Embryonic facial prominence (tissue), 1 donor: ENCODE data around the gene TLK2.
"Not testable (repeated sequence)": the region's sequence is repeated elsewhere in the genome, so short reads cannot be mapped to it uniquely, and the experiment has no call there.

Experiments used
- DNase-seq: peaks from one replicate; pipeline ENCODE4 v3.0.0-alpha.2; 2016; ENCODE audit errors: extremely low spot score

Gene TLK2

DNA sequence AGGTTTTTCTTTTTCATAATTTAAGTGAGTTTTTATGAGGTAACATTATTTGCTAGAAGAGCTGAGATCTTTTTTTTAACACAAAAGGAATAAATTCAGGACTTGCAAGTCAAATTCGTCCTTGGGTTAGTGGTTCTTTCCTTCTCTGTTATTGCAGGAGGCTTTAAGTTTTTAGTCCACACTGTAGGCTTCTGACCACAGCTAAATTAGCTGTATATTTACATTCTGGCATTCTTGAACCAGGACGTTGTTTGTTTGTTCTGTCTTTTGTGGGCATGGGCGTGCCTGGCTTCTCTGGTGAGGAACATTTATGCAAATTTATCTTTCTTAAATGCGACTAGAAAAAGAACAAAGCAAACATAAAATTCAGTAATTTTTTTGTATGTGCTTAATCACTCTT lies 80.3 kb downstream of the TLK2 start:
- not testable (repeated sequence) for DNase-seq

DNA sequence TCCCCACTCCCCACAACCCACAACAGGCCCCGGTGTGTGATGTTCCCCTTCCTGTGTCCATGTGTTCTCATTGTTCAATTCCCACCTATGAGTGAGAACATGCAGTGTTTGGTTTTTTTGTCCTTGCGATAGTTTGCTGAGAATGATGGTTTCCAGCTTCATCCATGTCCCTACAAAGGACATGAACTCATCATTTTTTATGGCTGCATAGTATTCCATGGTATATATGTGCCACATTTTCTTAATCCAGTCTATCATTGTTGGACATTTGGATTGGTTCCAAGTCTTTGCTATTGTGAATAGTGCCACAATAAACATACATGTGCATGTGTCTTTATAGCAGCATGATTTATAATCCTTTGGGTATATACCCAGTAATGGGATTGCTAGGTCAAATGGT lies 82.3 kb downstream of the TLK2 start:
- DNase-seq = not testable (repeated sequence)

DNA sequence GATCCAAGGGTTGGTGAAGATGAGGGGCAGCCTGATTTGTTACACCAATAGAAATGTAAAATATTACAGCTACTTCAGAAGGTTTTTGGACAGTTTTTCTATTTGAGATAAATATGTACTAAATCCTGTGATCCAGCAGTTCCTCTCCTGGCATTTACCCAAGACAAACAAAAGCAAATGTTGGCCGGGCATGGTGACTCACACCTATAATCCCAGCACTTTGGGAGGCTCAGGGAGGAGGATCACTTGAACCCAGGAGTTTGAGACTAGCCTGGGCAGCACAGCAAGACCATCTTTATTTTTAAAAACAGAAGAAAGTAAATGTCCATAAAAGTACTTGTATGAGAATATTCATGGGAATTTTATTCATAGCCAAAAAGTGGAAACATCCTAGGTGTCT lies 84.0 kb downstream of the TLK2 start:
- no peak for DNase-seq

DNA sequence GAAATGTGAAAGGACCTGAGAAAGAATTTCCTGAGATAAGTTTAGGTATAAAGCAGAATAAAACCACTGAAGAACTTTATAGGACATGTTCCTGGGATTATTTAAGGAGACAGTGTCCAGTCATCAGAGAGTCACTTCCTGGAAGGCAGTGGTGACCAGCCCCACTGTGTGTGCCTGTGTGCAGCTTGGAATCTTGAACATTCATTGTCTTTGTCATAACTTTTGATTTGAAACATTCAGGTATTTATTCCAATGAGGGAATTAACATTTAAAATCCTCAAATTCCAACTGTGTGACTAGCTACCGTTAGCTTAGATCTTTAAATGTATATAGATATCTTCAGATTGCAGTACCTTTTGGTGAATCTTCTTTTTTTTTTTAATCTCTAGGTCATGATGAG lies 87.2 kb downstream of the TLK2 start:
- DNase-seq = no peak

DNA sequence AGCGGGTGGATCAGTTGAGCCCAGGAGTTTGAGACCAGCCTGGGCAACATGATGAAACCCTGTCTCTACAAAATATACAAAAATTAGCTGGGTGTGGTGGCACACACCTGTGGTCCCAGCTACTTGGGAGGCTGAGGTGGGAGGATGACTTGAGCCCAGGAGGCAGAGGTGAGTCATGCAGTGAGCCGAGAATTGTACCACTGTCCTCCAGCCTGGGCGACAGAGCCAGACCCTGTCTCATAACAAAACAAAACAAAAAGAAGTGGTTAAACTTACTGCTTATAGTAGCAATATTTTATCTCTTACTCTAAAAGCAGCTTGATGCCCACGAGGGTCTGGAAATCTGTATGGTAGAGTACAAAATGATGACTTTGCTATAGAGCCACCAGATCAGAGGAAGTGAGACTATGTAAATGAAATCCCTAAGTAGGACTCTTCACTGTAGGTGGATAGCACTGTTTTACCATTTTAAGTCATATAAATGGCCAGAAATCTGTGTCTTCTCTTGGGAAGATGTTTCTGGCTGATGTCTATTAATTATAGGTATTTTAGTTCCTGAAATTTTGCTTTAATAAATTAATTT lies 88.5 kb downstream of the TLK2 start:
- no peak for DNase-seq

DNA sequence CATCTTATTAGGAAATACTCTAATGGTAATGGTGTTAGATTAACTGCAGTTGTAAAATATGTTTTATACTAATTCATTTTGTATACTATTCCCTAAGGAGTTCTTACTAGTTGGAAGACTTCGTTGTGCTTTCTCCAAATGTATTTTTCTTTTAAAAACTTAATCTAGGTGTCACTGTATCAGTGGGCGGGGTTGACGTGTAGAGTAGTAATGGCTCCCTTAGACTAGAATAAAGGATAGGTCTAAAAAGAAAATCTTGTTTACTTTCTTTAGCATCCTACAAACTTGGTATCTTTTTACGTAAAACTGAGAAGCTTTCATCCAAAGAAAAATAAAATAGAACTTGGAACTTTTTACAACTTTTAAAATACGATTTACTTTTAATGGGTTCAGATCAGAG lies 93.9 kb downstream of the TLK2 start:
- no peak for DNase-seq

DNA sequence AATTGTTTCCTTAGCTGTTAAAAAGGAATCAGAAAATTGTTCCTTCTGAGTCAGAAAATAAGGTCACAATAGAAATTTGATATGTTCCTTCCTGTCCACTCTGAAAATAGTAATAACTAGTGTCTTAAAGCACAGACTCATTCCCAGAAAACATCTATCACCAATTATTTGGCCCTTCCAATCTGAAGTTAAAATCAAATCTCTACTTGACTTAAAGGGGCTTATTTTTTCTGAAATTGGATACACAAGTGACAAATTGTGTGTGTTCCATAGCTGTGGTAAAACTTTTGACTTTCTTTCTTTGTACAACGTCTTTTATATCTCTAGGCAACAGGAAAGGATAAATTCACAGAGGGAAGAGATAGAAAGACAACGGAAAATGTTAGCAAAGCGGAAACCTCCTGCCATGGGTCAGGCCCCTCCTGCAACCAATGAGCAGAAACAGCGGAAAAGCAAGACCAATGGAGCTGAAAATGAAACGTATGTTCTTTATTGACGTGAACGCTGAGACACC lies 94.3 kb downstream of the TLK2 start:
- no peak for DNase-seq

DNA sequence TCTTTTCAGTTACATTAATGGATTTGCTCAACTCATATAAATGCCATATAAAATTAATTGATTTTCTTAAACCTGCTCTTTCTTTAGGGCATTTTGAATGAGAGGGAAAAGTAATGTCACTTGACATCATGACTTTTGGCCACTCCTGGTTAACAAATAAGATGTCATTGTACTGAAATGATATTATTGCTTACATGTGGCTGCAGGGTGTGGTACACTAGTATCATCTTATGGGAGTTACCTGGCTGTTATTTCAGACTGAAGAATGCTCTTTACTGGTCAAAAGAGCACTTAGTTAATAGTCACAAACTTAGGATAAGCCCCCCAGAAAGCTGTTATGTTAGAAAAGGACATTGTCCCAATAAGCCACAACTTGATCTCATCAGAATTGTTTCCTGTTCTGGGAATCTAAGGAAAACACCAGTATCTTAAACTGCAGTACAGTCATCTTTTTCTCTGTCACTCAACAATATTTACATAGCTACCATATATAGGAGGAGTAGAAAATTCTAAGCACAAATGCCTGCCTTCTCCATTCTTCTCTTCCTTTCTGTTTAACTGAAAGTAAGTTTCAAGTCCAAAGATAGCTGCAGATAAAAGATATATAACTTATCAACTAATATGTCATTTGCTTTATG lies 95.0 kb downstream of the TLK2 start:
- DNase-seq = no peak

DNA sequence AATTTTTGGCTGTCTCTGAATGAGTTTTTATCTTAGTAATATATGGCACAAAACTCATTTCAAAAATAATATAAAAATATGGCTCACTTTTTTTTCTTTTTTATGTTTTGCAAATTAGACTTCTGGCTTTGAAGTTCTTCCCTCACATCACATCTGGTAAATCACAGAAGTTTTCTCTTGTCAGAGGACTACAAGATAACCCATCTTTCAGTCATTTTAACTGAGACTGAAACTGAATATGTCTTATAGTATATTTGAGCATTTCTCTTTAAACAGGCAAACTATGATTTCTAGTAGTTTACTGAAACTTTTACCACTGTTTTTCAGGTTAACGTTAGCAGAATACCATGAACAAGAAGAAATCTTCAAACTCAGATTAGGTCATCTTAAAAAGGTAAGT lies 97.8 kb downstream of the TLK2 start:
- no peak for DNase-seq

DNA sequence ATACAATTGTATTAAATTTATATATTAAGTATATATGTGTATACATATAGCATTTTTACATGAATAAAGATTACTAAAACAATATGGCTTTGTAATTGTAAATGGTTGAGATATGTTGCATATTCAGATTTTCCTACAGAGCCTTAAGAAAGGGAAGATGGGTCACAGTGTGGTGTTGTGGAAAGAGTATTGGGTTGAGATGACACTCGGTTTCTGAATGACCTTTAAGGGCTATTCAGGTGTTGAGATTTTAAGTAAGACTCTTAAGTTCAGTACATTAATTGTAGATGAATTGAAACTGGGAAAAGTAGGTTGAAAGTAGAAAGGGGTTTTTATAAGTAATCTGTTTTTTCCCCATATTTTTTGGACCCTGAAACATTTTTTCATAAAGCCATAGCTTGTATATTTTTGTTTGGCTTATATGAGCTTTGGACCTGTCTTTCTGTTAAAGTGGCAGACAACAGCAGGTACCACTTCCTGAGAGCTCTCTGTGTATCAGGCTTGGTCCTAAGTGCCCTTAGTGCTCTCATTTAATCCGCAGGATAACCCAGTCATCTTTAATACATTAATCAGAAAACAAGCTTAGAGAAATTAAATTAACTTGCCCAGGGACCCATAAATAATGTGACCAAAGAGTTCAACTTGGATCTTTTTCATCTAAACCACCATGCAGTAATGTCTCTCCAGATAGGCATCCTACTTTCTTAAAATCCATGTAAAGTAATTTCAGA lies 100.3 kb downstream of the TLK2 start:
- DNase-seq = no peak

DNA sequence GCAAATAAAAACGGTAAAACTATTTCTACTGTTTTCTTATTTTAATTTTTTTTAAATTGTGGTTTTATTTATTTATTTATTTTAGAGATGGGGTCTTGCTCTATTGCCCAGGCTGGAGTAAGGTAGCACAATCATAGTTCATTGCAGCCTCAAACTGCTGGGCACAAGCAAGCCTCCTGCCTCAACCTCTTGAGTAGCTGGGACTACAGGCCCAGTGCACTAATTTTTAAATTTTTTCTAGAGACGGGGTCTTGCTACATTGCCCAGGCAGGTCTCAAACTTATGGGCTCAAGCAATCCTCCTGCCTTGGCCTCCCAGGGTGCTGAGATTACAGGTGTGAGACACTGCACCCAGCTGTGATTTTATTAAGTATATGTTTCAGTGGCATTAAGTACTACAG lies 102.3 kb downstream of the TLK2 start:
- no peak for DNase-seq

DNA sequence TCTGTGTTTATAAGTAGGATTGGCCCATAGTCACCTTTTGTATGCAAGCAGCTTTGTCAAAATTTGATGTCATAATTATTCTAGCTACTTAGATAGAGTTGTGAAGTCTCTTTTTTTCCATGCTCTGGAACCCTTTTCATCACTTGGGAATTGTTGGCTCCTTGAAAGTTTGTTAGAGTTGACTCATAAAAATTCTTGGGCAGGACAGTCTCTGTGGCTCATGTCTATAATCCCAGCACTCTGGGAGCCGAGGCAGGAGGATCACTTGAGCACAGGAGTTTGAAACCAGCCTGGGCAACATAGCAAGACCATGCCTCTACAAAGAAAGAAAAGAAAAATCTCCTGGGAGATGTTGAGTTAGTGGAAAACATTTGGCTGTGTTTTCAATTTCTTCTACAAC lies 103.1 kb downstream of the TLK2 start:
- DNase-seq = no peak

DNA sequence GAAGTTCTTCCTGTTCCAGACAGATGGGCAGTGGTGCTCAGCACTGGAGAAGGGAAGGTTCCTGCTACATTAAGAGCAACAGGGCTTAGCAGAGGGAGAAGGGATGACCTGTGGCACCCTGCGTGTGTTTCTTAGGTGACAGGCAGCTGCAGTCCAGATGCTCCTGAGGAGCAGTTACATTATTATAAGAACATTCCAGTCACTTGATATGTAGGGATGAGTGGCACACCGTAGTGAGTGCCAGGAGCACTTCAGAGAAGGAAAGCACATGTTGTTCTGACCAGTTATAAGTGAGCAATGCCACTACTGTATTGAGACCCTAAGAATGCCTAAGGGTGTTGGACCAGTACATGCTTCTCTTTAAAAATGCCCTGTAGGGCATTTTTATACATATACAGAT lies 108.9 kb downstream of the TLK2 start:
- DNase-seq = no peak

DNA sequence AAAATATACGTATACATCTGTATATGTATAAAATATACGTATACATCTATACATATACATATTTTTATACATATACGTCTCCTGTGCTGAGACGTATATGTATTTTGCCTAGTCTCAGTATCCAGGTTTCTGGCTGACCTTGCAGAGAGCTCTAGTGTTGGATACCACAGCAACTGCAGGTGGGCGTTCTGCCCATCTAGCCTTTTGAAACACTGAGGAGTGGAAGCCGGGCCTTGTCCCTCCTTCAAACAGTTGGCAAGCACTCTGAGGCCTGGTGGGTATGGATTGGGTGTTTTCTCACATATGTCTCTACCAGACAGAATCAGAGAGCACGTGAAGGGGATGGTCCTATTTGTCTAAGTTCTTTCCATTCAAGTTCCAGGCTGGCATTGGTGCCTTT lies 109.5 kb downstream of the TLK2 start:
- no peak for DNase-seq

DNA sequence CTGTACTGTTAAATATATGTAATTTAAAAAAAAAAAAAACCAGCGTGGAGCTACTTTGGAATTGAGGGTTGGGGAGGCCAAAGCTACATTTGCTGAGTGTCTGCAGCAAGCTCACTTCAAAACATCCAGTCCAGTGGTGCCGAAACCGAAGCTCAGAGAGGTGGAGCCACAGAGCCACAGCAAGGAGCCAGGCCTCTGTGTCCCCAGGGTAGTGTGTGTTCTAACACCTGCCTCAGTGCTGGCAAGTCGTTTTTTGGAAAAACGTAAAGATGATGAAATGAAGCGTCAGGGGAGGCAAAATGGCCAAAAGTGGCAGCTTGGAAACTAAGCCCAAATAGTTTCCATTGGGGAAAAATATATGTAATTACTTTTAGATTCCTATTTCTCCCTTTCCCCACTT lies 112.7 kb downstream of the TLK2 start:
- no peak for DNase-seq

DNA sequence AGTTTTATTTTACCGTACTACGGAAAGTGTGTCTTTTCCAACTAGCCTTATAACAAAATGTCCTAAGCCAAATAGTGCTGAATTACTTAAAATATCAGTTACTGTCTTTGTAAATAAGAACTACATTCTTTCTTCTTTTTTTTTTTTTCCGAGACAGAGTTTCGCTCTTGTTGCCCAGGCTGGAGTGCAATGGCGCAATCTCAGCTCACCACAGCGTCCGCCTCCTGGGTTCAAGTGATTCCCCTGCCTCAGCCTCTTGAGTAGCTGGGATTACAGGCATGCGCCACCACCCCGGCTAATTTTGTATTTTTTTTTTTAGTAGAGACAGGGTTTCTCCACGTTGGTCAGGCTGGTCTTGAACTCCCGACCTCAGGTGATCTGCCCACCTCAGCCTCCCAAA lies 113.2 kb downstream of the TLK2 start:
- DNase-seq = not testable (repeated sequence)

DNA sequence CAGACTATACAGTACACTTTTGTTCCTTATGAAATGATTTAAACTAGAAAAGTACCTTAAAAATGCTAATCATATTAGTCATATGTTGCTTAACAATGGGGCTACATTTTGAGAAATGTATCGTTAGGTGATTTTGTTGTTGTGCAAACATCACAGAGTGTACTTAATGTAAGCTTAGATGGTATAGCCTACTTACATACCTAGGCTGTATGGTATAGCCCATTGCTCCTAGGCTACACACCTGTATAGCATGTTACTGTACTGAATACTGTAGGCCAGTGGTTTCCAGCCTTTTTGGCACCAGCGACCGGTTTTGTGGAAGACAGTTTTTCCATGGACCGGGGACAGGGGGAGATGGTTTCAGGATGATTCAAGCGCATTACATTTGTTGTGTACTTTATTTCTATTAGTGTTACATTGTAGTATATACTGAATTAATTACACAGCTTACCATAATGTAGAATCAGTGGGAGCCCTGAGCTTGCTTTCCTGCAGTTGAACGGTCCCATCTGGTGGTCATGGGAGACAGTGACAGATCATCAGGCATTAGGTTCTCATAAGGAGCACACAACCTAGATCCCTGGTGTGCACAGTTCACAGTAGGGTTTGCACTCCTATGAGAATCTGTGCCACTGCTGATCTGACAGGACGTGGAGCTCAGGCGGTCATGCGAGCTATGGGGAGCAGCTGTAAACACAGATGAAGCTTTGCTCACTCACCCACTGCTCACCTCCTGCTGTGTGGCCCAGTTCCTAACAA lies 113.9 kb downstream of the TLK2 start:
- no peak for DNase-seq

DNA sequence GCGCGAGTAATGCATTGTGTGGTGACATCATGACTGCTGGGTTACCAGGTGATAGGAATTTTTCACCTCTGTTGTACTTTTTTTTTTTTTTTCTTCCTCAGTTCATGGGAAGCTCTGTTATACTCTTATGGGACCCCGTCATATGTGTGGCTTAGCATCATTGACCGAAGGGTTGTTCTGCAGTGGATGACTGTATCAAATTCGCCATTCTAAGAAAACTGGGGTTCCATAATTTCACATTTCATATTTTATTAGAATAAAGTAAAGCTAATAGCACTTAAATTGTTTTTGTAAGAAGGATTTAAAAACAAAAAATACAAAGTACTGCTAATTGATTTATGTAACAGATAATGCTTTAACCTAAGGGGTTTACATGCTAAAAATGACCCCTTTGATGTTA lies 116.9 kb downstream of the TLK2 start:
- no peak for DNase-seq

DNA sequence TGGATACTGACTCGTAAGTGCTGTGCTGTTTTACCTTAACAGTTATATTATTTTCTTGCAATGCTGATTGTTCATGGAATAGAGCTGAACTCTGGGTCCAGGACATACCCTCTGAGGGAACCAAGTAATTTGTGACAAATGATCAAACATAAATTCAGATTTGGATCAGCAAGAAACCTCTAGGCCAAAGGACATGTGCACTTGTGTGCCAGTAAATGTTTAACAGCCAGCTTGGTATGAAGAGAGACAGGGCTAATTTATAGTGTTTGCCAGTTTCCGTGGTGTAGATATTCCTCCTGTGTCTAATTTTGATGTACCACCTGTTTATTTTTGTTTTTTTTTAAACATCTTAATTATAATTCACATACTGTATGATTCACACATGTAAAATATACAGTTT lies 118.0 kb downstream of the TLK2 start:
- no peak for DNase-seq

DNA sequence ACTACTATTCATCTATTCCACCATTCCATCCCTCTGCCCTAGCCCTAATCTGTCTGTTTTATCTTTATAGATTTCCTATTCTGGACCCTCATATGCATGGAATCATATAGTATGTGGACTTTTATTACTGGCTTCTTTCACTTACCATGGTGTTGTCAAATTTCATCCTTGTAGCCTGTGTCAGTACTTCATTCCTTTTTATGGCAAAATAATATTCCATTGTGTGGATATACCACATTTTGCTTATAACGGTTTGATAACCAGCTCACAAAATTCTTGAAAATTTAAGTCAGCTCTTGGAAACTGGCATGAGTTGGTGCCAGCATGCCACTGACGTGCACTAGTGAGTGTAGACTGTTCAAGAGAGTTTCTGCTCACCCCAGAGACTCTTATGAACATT lies 118.5 kb downstream of the TLK2 start:
- DNase-seq = no peak

DNA sequence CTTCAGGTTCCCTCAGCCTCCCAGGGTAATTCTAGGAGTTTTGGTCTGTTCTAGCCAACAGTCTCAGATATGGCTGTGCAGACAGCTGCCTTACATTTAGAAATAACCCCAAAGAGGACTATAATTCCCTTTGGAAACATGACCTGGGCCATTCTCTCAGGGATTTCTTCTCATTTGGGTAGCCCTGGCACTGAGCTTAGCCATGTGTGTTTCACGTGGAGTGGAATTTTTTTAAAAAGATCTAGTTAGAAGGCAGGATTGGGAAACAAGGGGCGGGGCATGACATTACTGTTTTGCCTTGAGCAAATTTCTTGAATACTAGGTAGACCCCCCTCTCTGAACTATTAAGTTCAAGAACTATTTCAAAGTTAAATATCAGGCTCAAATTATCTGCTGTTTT lies 119.3 kb downstream of the TLK2 start:
- DNase-seq = no peak

DNA sequence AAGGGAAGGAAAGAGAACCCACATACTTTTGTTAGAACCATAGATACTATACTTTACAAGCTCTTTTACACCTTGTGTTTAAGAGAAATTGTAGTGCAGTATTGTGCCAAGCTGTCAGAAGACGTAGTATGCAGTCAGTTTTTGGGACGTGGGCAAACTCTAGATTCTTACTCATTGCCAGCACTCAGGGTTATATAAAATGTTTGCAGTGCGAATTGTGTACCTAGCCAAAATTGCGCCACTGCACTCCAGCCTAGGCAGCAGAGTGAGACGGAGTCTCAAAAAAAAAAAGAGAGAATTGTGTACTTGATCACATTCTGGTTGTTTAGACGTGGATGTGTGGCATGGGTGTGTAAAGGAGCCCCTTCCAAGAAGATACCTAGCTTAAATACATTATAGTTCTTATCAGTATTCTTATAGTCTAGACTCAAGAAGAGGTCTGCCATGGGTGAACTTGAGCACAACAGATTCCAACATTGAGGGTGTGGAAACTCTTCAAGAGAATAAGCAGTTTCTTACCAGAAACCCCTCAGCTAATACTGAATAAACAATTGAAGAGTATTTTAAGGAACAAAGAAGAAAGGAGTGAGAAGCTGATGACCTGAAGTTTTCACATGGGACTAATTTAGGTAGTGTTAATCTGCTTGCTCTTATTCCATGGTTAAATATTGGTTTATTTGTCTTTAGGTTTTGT lies 121.5 kb downstream of the TLK2 start:
- DNase-seq = no peak
